Liver (tissue), 9 donors: ENCODE measurements around the gene UBE2D2. TPM values are rescaled to one million over a fixed set of nuclear protein-coding genes. Genes with fewer than 3 reads are reported as not detected.

Source experiments
- DNase-seq: peaks from one replicate; pipeline ENCODE4 v3.0.0-alpha.2; 2017; ENCODE audit warnings: low spot score
- H3K27ac ChIP-seq, 2 donors: one replicate each; pipeline ENCODE4 v1.7.0; 2013; ENCODE audit warnings: inconsistent platforms in 2 of 2, low read length in 2 of 2, control low read depth in 1 of 2, low read depth in 1 of 2, mild to moderate bottlenecking in 1 of 2
- H3K27me3 ChIP-seq, 4 donors: one replicate each; pipeline versions ENCODE4 v1.6.1 to v1.7.0; 2013; ENCODE audit warnings: low read length in 3 of 4, inconsistent platforms in 1 of 4, mild to moderate bottlenecking in 1 of 4, moderate library complexity in 1 of 4; ENCODE audit not compliant: control insufficient read depth in 4 of 4, insufficient read depth in 4 of 4
- H3K36me3 ChIP-seq, 4 donors: one replicate each; pipeline versions ENCODE4 v1.6.1 to v1.7.0; 2013; ENCODE audit warnings: low read length in 3 of 4, mild to moderate bottlenecking in 3 of 4, low read depth in 1 of 4, moderate library complexity in 1 of 4; ENCODE audit not compliant: control insufficient read depth in 4 of 4, insufficient read depth in 3 of 4
- H3K4me1 ChIP-seq, 4 donors: one replicate each; pipeline versions ENCODE4 v1.6.1 to v1.7.0; 2013; ENCODE audit warnings: low read length in 3 of 4, mild to moderate bottlenecking in 3 of 4, moderate library complexity in 1 of 4; ENCODE audit not compliant: control insufficient read depth in 4 of 4, insufficient read depth in 4 of 4
- H3K4me3 ChIP-seq, 3 donors: one replicate each; pipeline versions ENCODE4 v1.6.1 to v1.7.0; 2013; ENCODE audit warnings: low read length in 3 of 3, control low read depth in 1 of 3, low read depth in 1 of 3, mild to moderate bottlenecking in 1 of 3
- H3K9ac ChIP-seq, 2 donors: one replicate each; pipeline ENCODE4 v1.7.0; 2013; ENCODE audit warnings: low read length in 2 of 2, mild to moderate bottlenecking in 2 of 2, moderate library complexity in 2 of 2, control low read depth in 1 of 2, low read depth in 1 of 2
- H3K9me3 ChIP-seq, 4 donors: one replicate each; pipeline versions ENCODE4 v1.6.1 to v1.7.0; 2013; ENCODE audit warnings: low read length in 3 of 4; ENCODE audit not compliant: control insufficient read depth in 4 of 4
- EGR1 ChIP-seq, 2 donors: IDR thresholded peaks; 2 replicates each; pipeline ENCODE4 v1.6.1; 2016 to 2018; ENCODE audit warnings: antibody characterized with exemption in 2 of 2, low read depth in 2 of 2
- FOXA1 ChIP-seq: IDR thresholded peaks from 2 replicates; pipeline ENCODE4 v1.6.1; 2016; ENCODE audit warnings: antibody characterized with exemption
- FOXA2 ChIP-seq: IDR thresholded peaks from 2 replicates; pipeline ENCODE4 v1.6.1; 2016; ENCODE audit warnings: antibody characterized with exemption
- GABPA ChIP-seq, 2 donors: IDR thresholded peaks in 1 of 2; conservative IDR thresholded peaks in 1 of 2; 2 replicates each; pipeline ENCODE4 v1.6.1; 2016; ENCODE audit warnings: antibody characterized with exemption in 2 of 2, mild to moderate bottlenecking in 1 of 2, moderate library complexity in 1 of 2
- HNF4A ChIP-seq, 2 donors: conservative IDR thresholded peaks; 2 replicates each; pipeline ENCODE4 v1.6.1; 2016; ENCODE audit warnings: antibody characterized with exemption in 2 of 2, mild to moderate bottlenecking in 2 of 2
- HNF4G ChIP-seq: IDR thresholded peaks from 2 replicates; pipeline ENCODE4 v1.6.1; 2016; ENCODE audit warnings: antibody characterized with exemption
- JUND ChIP-seq, 2 donors: IDR thresholded peaks; 2 replicates each; pipeline ENCODE4 v1.6.1; 2016; ENCODE audit warnings: antibody characterized with exemption in 2 of 2
- NR2F2 ChIP-seq: IDR thresholded peaks from 2 replicates; pipeline ENCODE4 v1.6.1; 2016; ENCODE audit warnings: antibody characterized with exemption
- RAD21 ChIP-seq, 2 donors: IDR thresholded peaks; 2 replicates each; pipeline ENCODE4 v1.6.1; 2016; ENCODE audit warnings: antibody characterized with exemption in 2 of 2, mild to moderate bottlenecking in 2 of 2
- RXRA ChIP-seq, 2 donors: IDR thresholded peaks; 2 replicates each; pipeline ENCODE4 v1.6.1; 2017 to 2018; ENCODE audit warnings: antibody characterized with exemption in 2 of 2, mild to moderate bottlenecking in 1 of 2
- SP1 ChIP-seq: IDR thresholded peaks from 2 replicates; pipeline ENCODE4 v1.6.1; 2018; ENCODE audit warnings: antibody characterized with exemption, mild to moderate bottlenecking
- TAF1 ChIP-seq: conservative IDR thresholded peaks from 2 replicates; pipeline ENCODE4 v1.6.1; 2016; ENCODE audit warnings: antibody characterized with exemption, mild to moderate bottlenecking
- YY1 ChIP-seq: IDR thresholded peaks from 2 replicates; pipeline ENCODE4 v1.6.1; 2016; ENCODE audit warnings: antibody characterized with exemption, mild to moderate bottlenecking
- ZBTB33 ChIP-seq: IDR thresholded peaks from 2 replicates; pipeline ENCODE4 v1.6.1; 2016; ENCODE audit warnings: antibody characterized with exemption
- WGBS: extraction: QIAGEN DNeasy Blood & Tissue Kit; methylation state at CpG from one replicate; pipeline ENCODE4 v1.1.7; 2013; 5-methylcytosine and 5-hydroxymethylcytosine counted together
- polyA plus RNA-seq, 2 donors: library from polyadenylated mRNA; stranded (reverse) in 1 of 2; unstranded in 1 of 2; fragments of 200-250 nt in 1 of 2; fragments of >200 nt in 1 of 2; fragmentation: Nextera tagmentation in 1 of 2; extraction: Ambion mirVana in 1 of 2; gene quantifications; one replicate each; pipeline versions ENCODE4 v1.2.1 to v1.2.3, GENCODE V29; 2013 to 2015
- total RNA-seq, 2 donors: library from RNA; depleted of rRNA; stranded (reverse); fragments of >200 nt; gene quantifications; one replicate each; pipeline ENCODE4 v1.2.3, GENCODE V29; 2014
- TF ChIP-seq, protein P1 (sequence below): fragments of 150-350 bp; IDR thresholded peaks from 2 replicates; pipeline ENCODE4 v1.5.1; 2017; ENCODE audit warnings: improper control_type of control experiment, low read depth, low read length; ENCODE audit not compliant: missing input control
- TF ChIP-seq, protein P2 (sequence below): IDR thresholded peaks from 2 replicates; pipeline ENCODE4 v1.6.1; 2016; ENCODE audit warnings: antibody characterized with exemption
- TF ChIP-seq, protein P3 (sequence below): IDR thresholded peaks from 2 replicates; pipeline ENCODE4 v1.6.1; 2016; ENCODE audit warnings: antibody characterized with exemption, mild to moderate bottlenecking
- donor health status: healthy.
- donor health status: healthy.
- donor health status: healthy.
- donor health status: healthy.
- donor health status: healthy.

Gene UBE2D2
- total and polyA plus RNA-seq, 4 donors, result 17.0 to 53.6 (median 41.4) TPM

GRCh38 chr5:139571966-139572365, 10.8 kb downstream of the UBE2D2 start:
- H3K9ac ChIP-seq, result no peak overlapping the region
- DNase-seq, result no peak
- TF ChIP-seq, protein P1, sequence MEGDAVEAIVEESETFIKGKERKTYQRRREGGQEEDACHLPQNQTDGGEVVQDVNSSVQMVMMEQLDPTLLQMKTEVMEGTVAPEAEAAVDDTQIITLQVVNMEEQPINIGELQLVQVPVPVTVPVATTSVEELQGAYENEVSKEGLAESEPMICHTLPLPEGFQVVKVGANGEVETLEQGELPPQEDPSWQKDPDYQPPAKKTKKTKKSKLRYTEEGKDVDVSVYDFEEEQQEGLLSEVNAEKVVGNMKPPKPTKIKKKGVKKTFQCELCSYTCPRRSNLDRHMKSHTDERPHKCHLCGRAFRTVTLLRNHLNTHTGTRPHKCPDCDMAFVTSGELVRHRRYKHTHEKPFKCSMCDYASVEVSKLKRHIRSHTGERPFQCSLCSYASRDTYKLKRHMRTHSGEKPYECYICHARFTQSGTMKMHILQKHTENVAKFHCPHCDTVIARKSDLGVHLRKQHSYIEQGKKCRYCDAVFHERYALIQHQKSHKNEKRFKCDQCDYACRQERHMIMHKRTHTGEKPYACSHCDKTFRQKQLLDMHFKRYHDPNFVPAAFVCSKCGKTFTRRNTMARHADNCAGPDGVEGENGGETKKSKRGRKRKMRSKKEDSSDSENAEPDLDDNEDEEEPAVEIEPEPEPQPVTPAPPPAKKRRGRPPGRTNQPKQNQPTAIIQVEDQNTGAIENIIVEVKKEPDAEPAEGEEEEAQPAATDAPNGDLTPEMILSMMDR, result no peak
- TF ChIP-seq SP1, result peak; percentile 25
- TF ChIP-seq ZBTB33, result peak; percentile 55
- TF ChIP-seq, protein P2, sequence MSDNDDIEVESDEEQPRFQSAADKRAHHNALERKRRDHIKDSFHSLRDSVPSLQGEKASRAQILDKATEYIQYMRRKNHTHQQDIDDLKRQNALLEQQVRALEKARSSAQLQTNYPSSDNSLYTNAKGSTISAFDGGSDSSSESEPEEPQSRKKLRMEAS, result peak; percentile 35
- TF ChIP-seq HNF4A (conservative IDR thresholded peaks at IDR 0.05), result peak; percentile 42 to 54
- TF ChIP-seq NR2F2, result no peak
- no peak for TF ChIP-seq EGR1 (IDR thresholded peaks at IDR 0.05; ENCODE audit: low read depth in 2 of 2)
- no peak for TF ChIP-seq GABPA (IDR thresholded peaks at IDR 0.05 in 1 of 2, conservative IDR thresholded peaks at IDR 0.05 in 1 of 2)
- peak; percentile 14 for TF ChIP-seq HNF4G
- TF ChIP-seq JUND (IDR thresholded peaks at IDR 0.05), result peak; percentile 32 to 54
- peak; percentile 35 to 58 for TF ChIP-seq RXRA (IDR thresholded peaks at IDR 0.05)
- TF ChIP-seq RAD21 (IDR thresholded peaks at IDR 0.05), result peak in 1 of 2 donors; percentile 10
- H3K27me3 ChIP-seq, result no peaks in the 10 kb centered on the region
- peak overlapping the region; percentile 25 to 69 for H3K27ac ChIP-seq
- no peak overlapping the region for H3K4me3 ChIP-seq
- H3K36me3 ChIP-seq, result no peaks in the 10 kb centered on the region
- WGBS, result 23% methylated on average over 1 of the region's 1 CpG
- H3K4me1 ChIP-seq, result peaks cover 7 to 24% (median 20%) of the 10 kb centered on the region in 4 donors
- H3K9me3 ChIP-seq, result no peaks in the 10 kb centered on the region

DNA sequence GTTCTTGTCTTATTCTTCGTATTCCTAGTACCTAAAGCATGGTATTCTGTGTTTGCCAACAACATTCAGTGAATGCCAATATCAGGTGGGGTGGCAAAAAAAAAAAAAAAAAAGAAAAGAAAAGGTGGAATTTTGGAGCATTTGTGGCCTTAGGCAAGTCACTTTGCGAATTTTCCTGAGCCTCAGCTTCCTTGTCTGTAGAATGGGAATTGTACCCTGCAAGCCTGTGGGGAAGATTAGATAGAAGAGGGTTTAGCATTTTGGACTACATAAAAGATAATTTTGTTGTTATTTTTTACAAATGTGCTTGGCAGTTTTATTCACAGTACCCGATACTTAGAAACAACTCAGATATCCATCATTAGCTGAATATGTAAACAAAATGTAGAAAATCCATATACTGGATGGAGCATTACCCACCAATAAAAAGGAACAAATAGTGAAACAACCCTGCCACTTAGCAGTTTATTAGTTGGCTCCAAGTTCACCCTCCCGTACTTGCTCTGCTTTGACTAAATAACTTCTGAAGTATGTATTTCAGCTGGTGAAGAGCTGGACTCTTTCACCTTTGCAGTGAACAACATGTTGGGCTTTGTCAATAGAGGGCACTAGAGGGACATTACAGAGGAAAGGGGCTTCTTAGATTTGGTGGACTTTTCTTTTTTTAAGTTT, 13.6 kb downstream of the UBE2D2 start:
- H3K4me3 ChIP-seq, result no peak overlapping the region
- no peak for DNase-seq
- TF ChIP-seq FOXA2 (no peak), RXRA (IDR thresholded peaks at IDR 0.05) (no peak), JUND (IDR thresholded peaks at IDR 0.05) (no peak), HNF4A (conservative IDR thresholded peaks at IDR 0.05) (no peak), GABPA (IDR thresholded peaks at IDR 0.05 in 1 of 2, conservative IDR thresholded peaks at IDR 0.05 in 1 of 2) (no peak), TAF1 (no peak), RAD21 (IDR thresholded peaks at IDR 0.05) (peak; percentile 57 to 59), HNF4G (no peak), FOXA1 (no peak), YY1 (no peak)
- TF ChIP-seq, protein P3, sequence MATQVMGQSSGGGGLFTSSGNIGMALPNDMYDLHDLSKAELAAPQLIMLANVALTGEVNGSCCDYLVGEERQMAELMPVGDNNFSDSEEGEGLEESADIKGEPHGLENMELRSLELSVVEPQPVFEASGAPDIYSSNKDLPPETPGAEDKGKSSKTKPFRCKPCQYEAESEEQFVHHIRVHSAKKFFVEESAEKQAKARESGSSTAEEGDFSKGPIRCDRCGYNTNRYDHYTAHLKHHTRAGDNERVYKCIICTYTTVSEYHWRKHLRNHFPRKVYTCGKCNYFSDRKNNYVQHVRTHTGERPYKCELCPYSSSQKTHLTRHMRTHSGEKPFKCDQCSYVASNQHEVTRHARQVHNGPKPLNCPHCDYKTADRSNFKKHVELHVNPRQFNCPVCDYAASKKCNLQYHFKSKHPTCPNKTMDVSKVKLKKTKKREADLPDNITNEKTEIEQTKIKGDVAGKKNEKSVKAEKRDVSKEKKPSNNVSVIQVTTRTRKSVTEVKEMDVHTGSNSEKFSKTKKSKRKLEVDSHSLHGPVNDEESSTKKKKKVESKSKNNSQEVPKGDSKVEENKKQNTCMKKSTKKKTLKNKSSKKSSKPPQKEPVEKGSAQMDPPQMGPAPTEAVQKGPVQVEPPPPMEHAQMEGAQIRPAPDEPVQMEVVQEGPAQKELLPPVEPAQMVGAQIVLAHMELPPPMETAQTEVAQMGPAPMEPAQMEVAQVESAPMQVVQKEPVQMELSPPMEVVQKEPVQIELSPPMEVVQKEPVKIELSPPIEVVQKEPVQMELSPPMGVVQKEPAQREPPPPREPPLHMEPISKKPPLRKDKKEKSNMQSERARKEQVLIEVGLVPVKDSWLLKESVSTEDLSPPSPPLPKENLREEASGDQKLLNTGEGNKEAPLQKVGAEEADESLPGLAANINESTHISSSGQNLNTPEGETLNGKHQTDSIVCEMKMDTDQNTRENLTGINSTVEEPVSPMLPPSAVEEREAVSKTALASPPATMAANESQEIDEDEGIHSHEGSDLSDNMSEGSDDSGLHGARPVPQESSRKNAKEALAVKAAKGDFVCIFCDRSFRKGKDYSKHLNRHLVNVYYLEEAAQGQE, result no peak
- TF ChIP-seq, protein P2, result no peak
- TF ChIP-seq, protein P1, result peak; percentile 18
- H3K27ac ChIP-seq, result no peak overlapping the region
- no peaks in the 10 kb centered on the region for H3K9me3 ChIP-seq
- H3K4me1 ChIP-seq, result peaks cover 7 to 28% (median 23%) of the 10 kb centered on the region in 4 donors
- no peak overlapping the region for H3K9ac ChIP-seq
- no peaks in the 10 kb centered on the region for H3K27me3 ChIP-seq
- no peaks in the 10 kb centered on the region for H3K36me3 ChIP-seq
- 63% methylated on average over 4 of the region's 4 CpGs for WGBS
